Activated CD4-positive, alpha-beta memory T cell treated with anti-CD3 and anti-CD28 coated beads for 36 hours (primary cell): ENCODE results near the gene BTBD17. TPM values are rescaled to one million over a fixed set of nuclear protein-coding genes. Genes with fewer than 3 reads are reported as not detected.

Source experiments
- CTCF ChIA-PET: fragments of 350-600 bp; sonication (Branson Sonifier 250); formaldehyde crosslinking; loops from one replicate; lab custom pipeline; 2021; ENCODE audit warnings: antibody characterized with exemption, inconsistent platforms; lab: Charles Lee
- POLR2A ChIA-PET: fragments of 350-600 bp; sonication (Branson Sonifier 250); formaldehyde crosslinking; loops from one replicate; lab custom pipeline; 2021; ENCODE audit warnings: antibody characterized with exemption; lab: Charles Lee
- DNase-seq: peaks from one replicate; pipeline ENCODE4 v3.0.0-alpha.2; 2020
- H3K27ac Mint-ChIP-seq: one replicate; pipeline ENCODE4 v1.8.0; 2021; ENCODE audit warnings: mixed read lengths
- H3K27me3 Mint-ChIP-seq: one replicate; pipeline ENCODE4 v1.8.0; 2021; ENCODE audit warnings: mixed read lengths
- H3K36me3 Mint-ChIP-seq: one replicate; pipeline ENCODE4 v1.8.0; 2021; ENCODE audit warnings: mixed read lengths
- H3K4me1 Mint-ChIP-seq: one replicate; pipeline ENCODE4 v1.8.0; 2021; ENCODE audit warnings: low read depth, mixed read lengths
- H3K4me3 Mint-ChIP-seq: one replicate; pipeline ENCODE4 v1.8.0; 2021; ENCODE audit warnings: mild to moderate bottlenecking, mixed read lengths
- H3K9me3 Mint-ChIP-seq: one replicate; pipeline ENCODE4 v1.8.0; 2021; ENCODE audit warnings: mixed read lengths
- intact Hi-C: fragments of 100-400 bp; cut with micrococcal nuclease; formaldehyde crosslinking; loops from one replicate; pipeline ENCODE4 v1.15.1; 2023
- total RNA-seq, 2 experiments: library from RNA; stranded (reverse); gene quantifications; one replicate each; pipeline ENCODE4 v1.2.3, GENCODE V29; 2021

BTBD17 gene
- total RNA-seq, 2 experiments from 2014 or later, result not detected

- ChIA-PET CTCF (interaction anchor here (1.1 to 4.8 kb wide), 4 partner anchors 9 to 155 kb away, joined by 3 to 43 read pairs (median 14); partner anchors contain the start of gene GPR142), POLR2A (no interaction called here)
- H3K4me1 Mint-ChIP-seq, result peaks cover 8% of the 10 kb centered on the region
These were observed 7.1 kb downstream of the BTBD17 start for GRCh38 chr17:74354561-74354960.

GRCh38 chr17:74354123-74354522, 7.5 kb downstream of the BTBD17 start:
- peak; percentile 85 for DNase-seq
- ChIA-PET POLR2A (no interaction called here), CTCF (interaction anchor here (1.1 to 4.8 kb wide), 4 partner anchors 9 to 155 kb away, joined by 3 to 43 read pairs (median 10); partner anchors contain the start of gene GPR142)
- intact Hi-C loops, result loop anchor here (1.0 kb wide), 2 partner anchors 53 to 144 kb away; no protein-coding TSS in a partner anchor
- Mint-ChIP-seq H3K27me3 (peaks cover 60% of the 10 kb centered on the region), H3K36me3 (no peaks in the 10 kb centered on the region), H3K27ac (no peak overlapping the region), H3K4me1 (peaks cover 8% of the 10 kb centered on the region), H3K4me3 (no peak overlapping the region), H3K9me3 (no peaks in the 10 kb centered on the region)

More at GRCh38 chr17:74354561-74354960, 7.1 kb downstream of the BTBD17 start:
- no peak overlapping the region for H3K4me3 Mint-ChIP-seq
- DNase-seq, result no peak
- intact Hi-C loops, result loop anchor here (1.0 kb wide), 2 partner anchors 53 to 144 kb away; no protein-coding TSS in a partner anchor
- no peaks in the 10 kb centered on the region for H3K36me3 Mint-ChIP-seq
- peaks cover 61% of the 10 kb centered on the region for H3K27me3 Mint-ChIP-seq
- H3K9me3 Mint-ChIP-seq, result no peaks in the 10 kb centered on the region
- H3K27ac Mint-ChIP-seq, result no peak overlapping the region

GRCh38 chr17:74353446-74354060, 8.1 kb downstream of the BTBD17 start:
- intact Hi-C loops, result loop anchor here (1.0 kb wide), 2 partner anchors 52 to 143 kb away; no protein-coding TSS in a partner anchor
- Mint-ChIP-seq H3K27me3 (peaks cover 55% of the 10 kb centered on the region), H3K4me3 (no peak overlapping the region)

GRCh38 chr17:74351552-74352210, 10.0 kb downstream of the BTBD17 start:
- peak; percentile 15 for DNase-seq
- Mint-ChIP-seq H3K4me1 (peaks cover 6% of the 10 kb centered on the region), H3K27ac (no peak overlapping the region), H3K4me3 (no peak overlapping the region), H3K9me3 (no peaks in the 10 kb centered on the region), H3K27me3 (peaks cover 47% of the 10 kb centered on the region), H3K36me3 (no peaks in the 10 kb centered on the region)
- ChIA-PET POLR2A (interaction anchor here (0.6 kb wide), 1 partner anchor 248 kb away, joined by 3 read pairs; no protein-coding TSS in a partner anchor), CTCF (interaction anchor here (1.1 to 3.3 kb wide), 9 partner anchors 9 to 139 kb away, joined by 3 to 17 read pairs (median 7); partner anchors contain the start of gene TTYH2)
- intact Hi-C loops, result no loop called here

More at GRCh38 chr17:74353446-74354060, 8.1 kb downstream of the BTBD17 start:
- ChIA-PET CTCF (interaction anchor here (0.6 to 3.3 kb wide), 12 partner anchors 8 to 150 kb away, joined by 3 to 17 read pairs (median 4); partner anchors contain the start of genes BTBD17, RPL38 and TTYH2), POLR2A (no interaction called here)
- Mint-ChIP-seq H3K9me3 (no peaks in the 10 kb centered on the region), H3K36me3 (no peaks in the 10 kb centered on the region), H3K4me1 (peaks cover 8% of the 10 kb centered on the region), H3K27ac (no peak overlapping the region)
- no peak for DNase-seq

- Mint-ChIP-seq H3K9me3 (no peaks in the 10 kb centered on the region), H3K27me3 (peaks cover 38% of the 10 kb centered on the region), H3K4me3 (no peak overlapping the region)
These were observed 11.2 kb downstream of the BTBD17 start for GRCh38 chr17:74350486-74350885.

GRCh38 chr17:74349120-74349519, 12.5 kb downstream of the BTBD17 start:
- peaks cover 3% of the 10 kb centered on the region for H3K4me1 Mint-ChIP-seq
- CTCF ChIA-PET, result interaction anchor here (1.1 kb wide), 1 partner anchor 12 kb away, joined by 3 read pairs; the partner anchor contains the start of gene BTBD17
- POLR2A ChIA-PET, result no interaction called here
- H3K36me3 Mint-ChIP-seq, result no peaks in the 10 kb centered on the region
- no peak overlapping the region for H3K4me3 Mint-ChIP-seq
- no peaks in the 10 kb centered on the region for H3K9me3 Mint-ChIP-seq
- DNase-seq, result no peak
- H3K27me3 Mint-ChIP-seq, result peaks cover 26% of the 10 kb centered on the region
- intact Hi-C loops, result no loop called here
- H3K27ac Mint-ChIP-seq, result no peak overlapping the region

More at GRCh38 chr17:74350486-74350885, 11.2 kb downstream of the BTBD17 start:
- no peak overlapping the region for H3K27ac Mint-ChIP-seq
- intact Hi-C loops, result no loop called here
- no peak for DNase-seq
- ChIA-PET POLR2A (no interaction called here), CTCF (interaction anchor here (0.6 to 3.3 kb wide), 4 partner anchors 17 to 260 kb away, joined by 3 to 16 read pairs (median 4); partner anchors contain the start of gene GPR142)
- peaks cover 6% of the 10 kb centered on the region for H3K4me1 Mint-ChIP-seq
- no peaks in the 10 kb centered on the region for H3K36me3 Mint-ChIP-seq

GRCh38 chr17:74347646-74348045, 14.0 kb downstream of the BTBD17 start:
- Mint-ChIP-seq H3K4me1 (no peaks in the 10 kb centered on the region), H3K36me3 (no peaks in the 10 kb centered on the region), H3K9me3 (no peaks in the 10 kb centered on the region), H3K27me3 (peaks cover 13% of the 10 kb centered on the region), H3K4me3 (no peak overlapping the region), H3K27ac (no peak overlapping the region)
- CTCF ChIA-PET, result interaction anchor here (0.8 to 1.1 kb wide), 2 partner anchors 21 to 32 kb away, joined by 4 read pairs; no protein-coding TSS in a partner anchor
- no peak for DNase-seq
- POLR2A ChIA-PET, result no interaction called here
- intact Hi-C loops, result no loop called here

GRCh38 chr17:74345433-74346241, 16.0 kb downstream of the BTBD17 start:
- POLR2A ChIA-PET, result no interaction called here
- Mint-ChIP-seq H3K27ac (no peak overlapping the region), H3K4me3 (no peak overlapping the region), H3K9me3 (no peaks in the 10 kb centered on the region), H3K27me3 (peaks cover 3% of the 10 kb centered on the region), H3K36me3 (no peaks in the 10 kb centered on the region), H3K4me1 (no peaks in the 10 kb centered on the region)
- DNase-seq, result no peak
- intact Hi-C loops, result no loop called here
- CTCF ChIA-PET, result interaction anchor here (1.7 to 1.9 kb wide), 2 partner anchors 16 to 44 kb away, joined by 4 to 8 read pairs; partner anchors contain the start of gene BTBD17

GRCh38 chr17:74344658-74345057, 17.0 kb downstream of the BTBD17 start:
- Mint-ChIP-seq H3K4me3 (no peak overlapping the region), H3K9me3 (no peaks in the 10 kb centered on the region), H3K27ac (no peak overlapping the region), H3K27me3 (peaks cover 1% of the 10 kb centered on the region), H3K4me1 (no peaks in the 10 kb centered on the region), H3K36me3 (no peaks in the 10 kb centered on the region)
- no peak for DNase-seq
- intact Hi-C loops, result no loop called here
- CTCF ChIA-PET, result no interaction called here
- POLR2A ChIA-PET, result no interaction called here

- ChIA-PET POLR2A (no interaction called here), CTCF (no interaction called here)
- Mint-ChIP-seq H3K4me3 (no peak overlapping the region), H3K27me3 (peaks cover 1% of the 10 kb centered on the region), H3K9me3 (no peaks in the 10 kb centered on the region), H3K27ac (no peak overlapping the region), H3K4me1 (no peaks in the 10 kb centered on the region), H3K36me3 (no peaks in the 10 kb centered on the region)
- intact Hi-C loops, result no loop called here
- DNase-seq, result no peak
These were observed 18.0 kb downstream of the BTBD17 start for GRCh38 chr17:74343526-74344284.

GRCh38 chr17:74343121-74343520, 18.5 kb downstream of the BTBD17 start:
- Mint-ChIP-seq H3K4me1 (no peaks in the 10 kb centered on the region), H3K36me3 (no peaks in the 10 kb centered on the region), H3K27ac (no peak overlapping the region), H3K9me3 (no peaks in the 10 kb centered on the region), H3K4me3 (no peak overlapping the region), H3K27me3 (peaks cover 1% of the 10 kb centered on the region)
- CTCF ChIA-PET, result no interaction called here
- intact Hi-C loops, result no loop called here
- POLR2A ChIA-PET, result no interaction called here
- DNase-seq, result no peak
